SK-MEL-5 (cell line): ENCODE data around the gene TRMT1L. TPM values are rescaled to one million over a fixed set of nuclear protein-coding genes. Genes with fewer than 3 reads are reported as not detected.
"Not testable (repeated sequence)": the region's sequence is repeated elsewhere in the genome, so short reads cannot be mapped to it uniquely, and the experiment has no call there.

Experiments
- DNase-seq: peaks from one replicate; pipeline ENCODE4 v3.0.0-alpha.2; 2016; ENCODE audit warnings: low read depth, low spot score
- in situ Hi-C: cut with HindIII; loops from 2 replicates; pipeline ENCODE4 v1.10.0; 2016; ENCODE audit warnings: low sequenced_read_pairs, high pct_unique_total_duplicates, low pct_unique_long_range_greater_than_20kb
- polyA plus RNA-seq, 2 experiments: library from polyadenylated mRNA; depleted of rRNA; stranded (reverse); fragments of >200 nt; gene quantifications; 2 replicates each; pipeline ENCODE4 v1.2.3, GENCODE V29; 2015
- total RNA-seq: library from RNA; depleted of rRNA; stranded (reverse); fragments of >200 nt; shearing (Covaris generic); gene quantifications from 2 replicates; pipeline ENCODE4 v1.2.3, GENCODE V29; 2014; rRNA removed

Gene TRMT1L, protein sequence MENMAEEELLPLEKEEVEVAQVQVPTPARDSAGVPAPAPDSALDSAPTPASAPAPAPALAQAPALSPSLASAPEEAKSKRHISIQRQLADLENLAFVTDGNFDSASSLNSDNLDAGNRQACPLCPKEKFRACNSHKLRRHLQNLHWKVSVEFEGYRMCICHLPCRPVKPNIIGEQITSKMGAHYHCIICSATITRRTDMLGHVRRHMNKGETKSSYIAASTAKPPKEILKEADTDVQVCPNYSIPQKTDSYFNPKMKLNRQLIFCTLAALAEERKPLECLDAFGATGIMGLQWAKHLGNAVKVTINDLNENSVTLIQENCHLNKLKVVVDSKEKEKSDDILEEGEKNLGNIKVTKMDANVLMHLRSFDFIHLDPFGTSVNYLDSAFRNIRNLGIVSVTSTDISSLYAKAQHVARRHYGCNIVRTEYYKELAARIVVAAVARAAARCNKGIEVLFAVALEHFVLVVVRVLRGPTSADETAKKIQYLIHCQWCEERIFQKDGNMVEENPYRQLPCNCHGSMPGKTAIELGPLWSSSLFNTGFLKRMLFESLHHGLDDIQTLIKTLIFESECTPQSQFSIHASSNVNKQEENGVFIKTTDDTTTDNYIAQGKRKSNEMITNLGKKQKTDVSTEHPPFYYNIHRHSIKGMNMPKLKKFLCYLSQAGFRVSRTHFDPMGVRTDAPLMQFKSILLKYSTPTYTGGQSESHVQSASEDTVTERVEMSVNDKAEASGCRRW
- total RNA-seq = 23.3 and 28.2 TPM in 2 replicates
- polyA plus RNA-seq (2015; cell fraction: cytosol; rRNA removed) = 15.5 and 25.8 TPM in 2 replicates
- 15.4 and 18.5 TPM in 2 replicates for polyA plus RNA-seq (2015; cell fraction: nucleus; rRNA removed)

DNA sequence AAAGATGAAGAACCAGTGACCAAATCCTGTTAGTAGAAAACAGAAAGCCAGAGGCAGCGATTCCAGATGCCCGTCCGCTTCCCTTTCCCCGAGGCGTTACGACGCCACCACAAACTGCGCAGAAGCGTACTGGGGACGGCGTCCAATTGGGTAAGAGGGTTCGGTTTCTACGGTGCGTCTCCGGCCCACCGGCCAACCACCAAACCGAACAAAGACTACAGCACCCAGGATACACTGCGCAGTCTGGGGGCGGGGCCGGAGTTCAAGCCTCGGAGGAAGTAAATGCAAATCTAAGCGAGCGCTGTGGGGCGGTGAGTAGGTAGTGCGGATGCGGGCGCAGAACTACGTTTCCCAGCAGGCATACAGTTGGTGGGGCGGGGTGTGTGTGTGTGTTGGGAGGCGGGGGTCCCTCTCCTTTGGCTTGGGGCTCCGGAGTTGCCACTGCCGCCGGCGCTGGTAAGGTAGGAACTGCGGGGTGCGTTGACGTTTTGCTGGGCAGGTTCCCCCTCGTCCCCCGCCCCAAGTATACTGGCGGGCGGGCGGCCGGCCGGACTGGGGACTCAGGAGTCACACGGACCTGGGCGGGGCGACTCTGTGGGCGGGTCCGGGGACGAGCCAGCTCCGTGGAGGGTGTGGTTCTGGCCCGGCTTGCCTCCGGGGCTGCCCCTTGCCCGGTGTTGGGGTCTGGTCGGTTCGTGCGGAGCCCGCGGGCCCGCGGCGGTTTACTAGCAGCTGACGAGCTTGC lies at the start of gene TRMT1L, which contains the start of gene SWT1:
Gene TRMT1L, minus strand, starts transcription at position 100 of the 745 bp plus-strand sequence. CDS start 241 bp downstream, outside the sequence.
Gene SWT1, plus strand, starts transcription at position 314 of the 745 bp plus-strand sequence. CDS start 3,675 bp downstream, outside the sequence.
- in situ Hi-C loops = no loop called here
- peak; percentile 99 for DNase-seq

DNA sequence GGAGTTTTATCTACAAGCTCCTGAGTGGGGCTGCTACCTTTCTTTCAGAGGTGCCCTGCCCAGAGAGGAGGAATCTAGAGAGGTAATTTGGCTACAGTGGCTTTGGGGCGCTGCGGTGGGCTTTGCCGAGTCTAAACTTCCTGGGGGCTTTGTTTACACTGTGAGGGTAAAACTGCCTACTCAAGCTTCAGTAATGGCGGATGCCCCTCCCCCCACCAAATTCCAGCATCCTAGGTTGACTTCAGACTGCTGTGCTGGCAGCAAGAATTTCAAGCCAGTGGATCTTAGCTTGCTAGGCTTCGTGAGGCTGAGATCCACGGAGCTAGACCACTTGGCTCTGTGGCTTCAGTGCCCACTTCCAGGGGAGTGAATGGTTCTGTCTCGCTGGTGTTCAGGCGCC lies 44.1 kb upstream of the TRMT1L start:
- no peak for DNase-seq
- in situ Hi-C loops = no loop called here

DNA sequence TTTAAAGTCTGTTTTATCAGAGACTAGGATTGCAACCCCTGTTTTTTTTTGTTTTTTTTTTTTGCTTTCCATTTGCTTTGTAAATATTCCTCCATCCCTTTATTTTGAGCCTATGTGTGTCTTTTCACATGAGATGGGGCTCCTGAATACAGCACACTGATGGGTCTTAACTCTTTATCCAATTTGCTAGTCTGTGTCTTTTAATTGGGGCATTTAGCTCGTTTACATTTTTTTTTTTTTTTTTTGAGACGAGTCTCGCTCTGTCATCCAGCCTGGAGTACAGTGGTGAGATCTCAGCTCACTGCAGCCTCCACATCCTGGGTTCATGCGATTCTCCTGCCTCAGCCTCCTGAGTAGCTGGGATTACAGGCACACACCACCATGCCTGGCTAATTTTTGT lies 42.0 kb upstream of the TRMT1L start:
- DNase-seq, in situ Hi-C loops: not testable (repeated sequence)

DNA sequence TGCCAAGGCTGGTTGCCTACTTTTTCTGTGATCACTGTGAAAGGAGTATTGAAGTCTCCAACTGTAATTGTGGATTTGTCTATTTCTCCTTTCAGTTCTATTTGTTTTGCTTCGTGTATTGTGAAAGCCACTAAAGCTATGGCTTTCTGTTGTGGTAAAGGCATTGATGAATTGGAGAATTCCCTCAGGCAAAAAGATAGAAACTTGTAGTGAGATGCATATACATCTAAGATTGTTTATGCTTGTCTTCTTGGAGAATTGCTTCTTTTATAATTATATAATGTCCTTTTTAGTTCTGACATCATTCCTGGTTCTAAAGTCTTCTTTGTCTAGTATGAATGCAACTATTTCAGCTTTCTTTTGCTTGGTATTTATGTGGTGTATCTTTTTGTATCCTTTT lies 37.0 kb upstream of the TRMT1L start:
- DNase-seq = peak; percentile 97
- in situ Hi-C loops = no loop called here

DNA sequence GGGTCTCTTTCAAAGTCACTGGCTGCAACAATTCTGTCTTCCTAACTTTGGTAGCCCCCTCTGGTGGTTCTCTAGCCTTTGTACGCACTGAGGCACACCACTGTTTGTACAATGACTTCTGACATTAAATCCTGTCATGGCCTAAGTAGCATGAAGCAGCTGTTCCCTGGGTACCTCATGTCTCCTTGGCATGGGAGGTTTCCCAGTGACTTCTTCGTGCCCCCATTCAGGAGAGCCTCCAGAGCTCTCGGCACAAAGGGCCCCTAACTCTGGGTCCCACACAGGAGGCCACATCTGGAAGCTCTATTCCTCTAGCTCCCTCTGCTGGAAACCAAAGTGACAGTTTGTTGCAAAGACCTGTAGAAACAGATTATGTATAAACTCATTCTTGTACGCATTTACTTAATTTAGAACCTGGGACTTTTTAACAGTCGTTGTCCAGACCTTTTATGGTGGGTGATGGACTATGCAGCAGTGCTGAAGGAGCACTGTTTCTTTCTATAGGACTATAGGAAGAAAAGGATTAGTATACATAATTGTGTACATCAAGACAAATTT lies 13.6 kb upstream of the TRMT1L start:
- in situ Hi-C loops = no loop called here
- DNase-seq = peak; percentile 83

DNA sequence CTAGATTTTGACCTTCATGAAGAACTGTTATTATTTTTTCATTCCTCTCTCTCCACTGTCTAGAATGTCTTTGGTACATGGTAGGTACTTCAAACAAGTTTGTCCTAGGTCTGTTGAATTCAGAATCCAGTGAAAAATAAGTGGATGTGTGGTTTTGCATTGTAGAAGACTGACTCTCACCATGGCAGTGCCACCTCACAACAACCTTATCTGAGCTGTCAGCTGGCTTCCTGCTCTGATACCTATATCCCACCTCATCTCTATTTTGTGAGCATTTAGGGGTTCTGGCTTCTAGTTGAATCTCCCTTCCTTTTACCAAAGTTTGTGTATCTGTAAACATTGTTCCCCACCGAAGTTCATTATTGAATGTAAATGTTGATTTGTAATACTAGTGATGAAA lies 9.4 kb upstream of the TRMT1L start:
- in situ Hi-C loops = no loop called here
- DNase-seq = no peak

DNA sequence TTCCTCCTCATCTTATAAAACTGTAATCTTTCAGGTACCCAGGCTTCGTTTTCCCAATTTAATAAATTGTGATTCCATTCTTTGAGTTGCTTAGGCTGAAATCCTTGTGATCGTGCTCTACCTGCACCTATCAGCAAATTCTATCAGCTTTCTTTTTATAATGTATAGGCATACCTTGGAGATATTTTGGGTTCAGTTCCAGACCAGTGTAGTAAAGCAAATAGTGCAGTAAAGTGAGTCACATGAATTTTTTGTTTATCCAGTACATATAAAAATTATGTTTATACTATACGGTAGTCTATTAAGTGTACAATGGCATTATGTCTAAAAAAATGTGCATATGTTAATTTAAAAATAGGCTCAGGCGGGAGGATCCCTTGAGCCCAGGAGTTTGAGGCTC lies 5.7 kb upstream of the TRMT1L start:
- in situ Hi-C loops = no loop called here
- DNase-seq = no peak

DNA sequence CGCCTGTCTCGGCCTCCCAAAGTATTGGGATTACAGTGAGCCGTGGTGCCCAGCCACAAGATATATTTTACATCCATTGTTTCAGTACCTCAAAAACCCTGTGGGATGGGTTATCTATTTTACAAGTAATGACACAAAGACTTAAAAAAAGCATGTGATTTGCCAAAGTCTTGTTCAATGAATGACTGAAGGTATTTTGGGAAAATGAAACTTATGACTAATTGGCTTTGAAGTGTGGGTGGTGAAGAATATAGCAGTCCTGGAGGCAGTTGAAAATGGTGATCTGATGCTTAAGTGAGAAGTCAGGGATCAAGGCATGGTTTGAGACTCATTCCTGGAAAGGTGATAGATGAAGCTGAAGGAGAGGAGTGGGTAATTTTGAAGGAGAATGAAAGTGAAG lies 3.2 kb upstream of the TRMT1L start:
- DNase-seq = no peak
- in situ Hi-C loops = no loop called here

DNA sequence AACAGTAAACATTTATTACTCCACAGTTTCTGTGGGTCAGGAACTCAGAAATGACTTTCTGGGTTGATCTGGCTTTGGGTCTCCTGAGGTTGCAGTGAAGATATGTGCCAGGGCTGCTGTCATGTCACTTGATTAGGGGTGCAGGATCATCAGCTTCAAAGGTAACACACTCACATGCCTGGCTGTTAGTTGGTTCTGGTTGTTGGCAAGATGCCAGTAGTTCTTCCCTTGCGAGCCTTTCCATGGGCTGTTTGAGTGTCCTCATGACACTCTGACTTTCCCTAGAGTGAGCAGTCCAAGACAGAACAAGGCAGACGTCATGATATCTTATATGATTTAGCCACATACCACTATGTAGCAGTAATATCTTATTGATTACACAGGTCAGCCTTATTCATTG lies 2.0 kb upstream of the TRMT1L start:
- peak; percentile 39 for DNase-seq
- in situ Hi-C loops = no loop called here

DNA sequence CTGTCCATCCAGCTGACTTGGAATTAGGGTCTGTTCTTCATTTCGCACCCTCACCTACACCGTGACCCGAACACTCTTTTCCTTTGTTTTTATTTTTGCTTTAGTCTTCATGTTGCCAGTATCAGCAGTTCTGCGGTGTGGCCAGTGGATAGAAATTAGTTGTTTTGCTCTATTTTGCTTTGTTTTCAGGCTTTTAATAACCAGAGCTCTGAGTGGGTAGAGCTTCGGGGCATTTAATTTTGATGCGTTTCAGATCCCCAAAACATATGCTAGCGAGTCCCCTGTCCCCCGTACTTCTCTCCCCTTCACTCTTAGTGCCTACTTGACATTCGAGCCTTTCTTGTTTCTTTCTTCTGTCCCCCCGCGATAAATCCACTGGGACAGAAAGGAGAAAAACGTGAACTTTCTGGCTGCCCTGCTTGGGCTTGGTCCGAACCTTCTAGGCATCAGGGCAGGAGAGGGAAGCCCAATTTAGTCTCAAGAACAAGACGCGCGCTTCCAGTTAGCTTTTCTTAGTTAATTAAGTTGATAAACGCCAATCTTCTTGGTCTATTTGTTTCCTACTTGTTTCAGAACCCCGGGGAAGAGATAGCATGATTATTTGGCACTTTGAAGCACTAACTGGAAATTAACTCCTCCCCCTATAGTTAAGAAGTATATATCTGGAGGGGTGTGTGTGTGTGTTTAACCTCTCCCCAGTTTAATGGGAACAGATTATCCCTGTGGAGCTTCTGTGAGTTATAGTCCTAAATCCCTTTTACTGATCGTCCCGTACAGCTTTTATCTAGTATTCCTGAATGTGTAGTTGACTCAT lies 1.1 kb upstream of the TRMT1L start:
- in situ Hi-C loops = no loop called here
- DNase-seq = peak; percentile 6

DNA sequence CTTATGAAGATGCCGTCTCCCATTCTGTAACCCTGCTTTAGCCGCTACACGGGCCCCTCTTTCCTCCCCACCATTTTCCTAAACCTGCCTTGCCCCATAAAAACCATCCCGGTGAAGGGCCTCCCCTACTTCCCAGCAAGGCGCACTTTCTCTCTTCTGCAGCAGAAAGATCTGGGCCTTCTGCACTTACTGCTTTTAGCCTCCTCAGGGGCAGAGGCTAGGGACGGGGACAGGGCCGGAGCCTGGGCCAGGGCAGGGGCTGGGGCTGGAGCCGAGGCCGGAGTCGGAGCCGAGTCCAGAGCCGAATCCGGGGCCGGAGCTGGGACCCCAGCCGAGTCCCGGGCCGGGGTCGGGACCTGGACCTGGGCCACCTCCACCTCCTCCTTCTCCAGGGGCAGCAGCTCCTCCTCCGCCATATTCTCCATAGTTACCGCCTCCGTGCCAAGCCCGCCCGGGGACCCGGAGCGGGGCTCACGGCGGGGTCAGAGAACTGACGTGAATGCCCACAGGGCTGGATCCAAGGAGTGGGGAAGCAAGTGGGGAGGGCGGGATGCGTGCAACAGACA lies 382 bp downstream of the TRMT1L start:
- in situ Hi-C loops = no loop called here
- DNase-seq = no peak

DNA sequence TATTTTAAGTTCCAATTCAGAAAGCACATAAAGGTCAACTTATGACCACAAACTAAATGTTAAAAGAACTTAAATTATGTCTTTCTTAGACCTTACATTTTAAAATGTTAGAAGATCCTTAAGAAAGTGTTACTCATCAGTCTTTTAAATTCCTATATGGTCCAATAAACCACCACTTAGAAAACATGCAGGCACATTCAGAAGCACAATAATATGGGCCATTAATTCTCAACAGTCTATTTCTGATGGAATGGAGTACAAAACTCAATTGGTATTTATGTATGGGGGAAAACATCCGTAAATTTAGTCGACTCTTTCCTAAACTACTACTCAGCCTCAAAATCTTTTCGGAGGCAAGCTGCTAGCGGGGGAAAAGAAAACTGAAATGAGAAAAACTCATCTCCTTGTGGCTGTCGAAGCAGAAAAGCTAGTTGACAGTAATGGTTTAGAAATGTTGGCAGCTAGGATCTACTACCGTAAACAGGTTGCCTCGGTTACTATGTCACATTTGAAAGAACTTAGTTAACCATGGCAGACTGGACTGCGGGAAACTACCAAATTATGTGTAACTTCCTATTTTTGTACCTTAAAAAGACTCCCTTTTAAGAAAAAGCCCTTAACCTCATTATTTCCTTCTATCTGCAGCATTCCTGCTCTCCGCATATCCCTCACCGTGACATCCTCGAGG lies 1.0 kb downstream of the TRMT1L start:
- in situ Hi-C loops = no loop called here
- DNase-seq = peak; percentile 4

DNA sequence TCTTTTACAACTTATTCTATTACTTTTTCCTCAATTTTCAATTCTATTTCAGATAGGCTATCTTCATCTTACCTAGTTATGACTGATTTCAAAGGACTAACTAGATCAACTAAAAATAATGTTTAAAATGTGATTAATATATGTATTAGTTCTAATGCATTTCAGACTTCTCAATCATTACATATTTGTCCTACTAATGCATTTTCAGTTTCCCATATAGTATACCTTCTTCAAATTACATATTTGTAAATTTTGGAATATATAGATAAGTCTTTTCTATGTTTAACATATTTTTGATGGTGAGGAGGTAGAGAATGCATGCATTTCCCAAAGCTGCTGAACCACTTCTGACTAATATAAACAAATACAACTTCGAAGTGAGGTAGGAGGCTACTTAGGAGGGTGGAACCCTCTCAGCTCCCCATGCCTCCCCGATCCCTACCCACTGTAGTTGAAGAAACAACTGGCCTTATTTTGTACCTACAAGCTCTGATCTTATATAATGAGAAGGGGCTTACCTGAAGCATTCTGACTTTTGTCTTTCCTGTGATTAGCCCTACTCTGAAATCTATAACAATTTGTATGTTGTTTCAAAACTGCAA lies 1.7 kb downstream of the TRMT1L start:
- no peak for DNase-seq
- in situ Hi-C loops = no loop called here

DNA sequence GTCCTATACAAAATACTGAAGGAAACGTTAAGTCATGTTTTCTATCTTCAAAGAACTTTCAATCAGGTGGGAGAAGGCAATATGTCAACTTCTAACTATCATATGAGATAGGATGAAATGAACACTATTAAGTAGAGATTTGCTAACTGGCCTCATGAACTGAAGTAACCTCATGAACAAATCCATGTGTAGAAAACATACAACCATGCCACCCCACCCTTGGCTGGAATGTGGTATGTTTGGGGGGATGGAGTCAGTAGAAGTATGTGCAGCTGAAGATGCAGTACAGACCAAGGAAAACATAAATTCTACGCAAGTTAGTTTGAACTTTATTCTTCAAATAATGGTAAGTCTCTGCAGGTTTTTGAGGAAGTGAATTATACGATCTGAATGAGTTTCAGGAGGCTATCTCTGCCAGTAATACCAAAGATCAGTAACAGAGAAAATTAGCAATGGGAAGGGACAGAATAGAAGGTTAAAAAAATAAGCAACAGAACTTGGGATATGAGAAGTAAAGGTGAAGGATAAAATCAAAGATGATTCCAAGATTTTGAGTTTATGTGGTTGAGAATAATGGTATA lies 4.5 kb downstream of the TRMT1L start:
- in situ Hi-C loops = no loop called here
- DNase-seq = no peak

DNA sequence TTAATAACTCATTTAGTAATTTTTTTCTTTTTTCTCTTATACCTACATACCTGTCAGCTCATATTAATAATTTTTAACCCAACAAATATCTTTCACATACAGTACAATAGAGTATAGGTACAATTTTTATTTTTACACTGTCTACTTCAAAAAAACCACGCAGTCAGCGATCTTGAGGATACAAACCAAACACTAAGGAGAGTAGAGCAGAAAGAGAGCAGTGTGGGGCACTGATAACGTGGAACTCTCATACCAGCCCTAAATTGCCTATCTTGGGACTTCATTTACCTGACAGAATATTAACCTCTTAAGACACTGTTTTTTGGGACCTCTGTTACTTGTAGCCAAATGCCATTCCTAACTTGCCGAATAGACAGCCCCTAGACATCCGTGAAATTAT lies 5.5 kb downstream of the TRMT1L start:
- in situ Hi-C loops = no loop called here
- DNase-seq = no peak
